Renal cortical epithelial cell (primary cell): ENCODE measurements around the gene MYL3. TPM values are rescaled to one million over a fixed set of nuclear protein-coding genes. Genes with fewer than 3 reads are reported as not detected.
A peak's percentile ranks its signal among the peaks of the same experiment; 100 is the strongest.
"Not testable (repeated sequence)": the region's sequence is repeated elsewhere in the genome, so short reads cannot be mapped to it uniquely, and the experiment has no call there.

Source experiments
- DNase-seq: peaks from one replicate; pipeline ENCODE4 v3.0.0-alpha.2; 2011; ENCODE audit warnings: low read depth
- total RNA-seq: library from RNA; depleted of rRNA; stranded (reverse); fragments of >200 nt; gene quantifications from 2 replicates; pipeline ENCODE4 v1.2.3, GENCODE V29; 2014

Gene MYL3
- total RNA-seq, 1 donor from 2014 or later, result 15.2 TPM

DNA sequence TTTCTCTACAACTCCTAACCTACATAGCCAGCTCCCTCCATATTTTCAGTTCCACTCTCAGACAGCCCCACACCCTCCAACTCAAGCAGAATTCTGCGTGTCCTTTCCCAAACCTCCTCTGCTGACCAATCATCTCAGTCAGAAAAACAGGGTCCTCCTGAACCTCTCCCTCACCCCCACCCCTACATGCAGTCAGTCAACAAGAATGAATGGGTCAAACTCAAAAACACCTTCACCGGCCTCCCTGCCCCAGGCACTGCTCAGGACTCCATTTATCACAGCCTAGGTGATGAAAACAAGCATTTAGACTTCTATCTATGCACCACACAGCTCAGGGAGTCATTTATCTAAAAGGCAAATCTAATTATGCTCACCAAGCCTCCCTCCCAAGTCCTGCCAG is 32.4 kb downstream of the MYL3 start:
- no peak for DNase-seq

- no peak for DNase-seq
Measured at GRCh38 chr3:46829699-46830208, 33.5 kb downstream of the MYL3 start.

- no peak for DNase-seq
Measured at GRCh38 chr3:46825450-46825849, 37.8 kb downstream of the MYL3 start.

GRCh38 chr3:46824211-46824970 is 38.9 kb downstream of the MYL3 start:
- DNase-seq, result no peak

GRCh38 chr3:46823314-46823713 is 39.9 kb downstream of the MYL3 start:
- DNase-seq, result not testable (repeated sequence)

GRCh38 chr3:46821553-46821952 is 41.7 kb downstream of the MYL3 start:
- DNase-seq, result no peak

- no peak for DNase-seq
Measured at GRCh38 chr3:46820852-46821251, 42.4 kb downstream of the MYL3 start.

DNA sequence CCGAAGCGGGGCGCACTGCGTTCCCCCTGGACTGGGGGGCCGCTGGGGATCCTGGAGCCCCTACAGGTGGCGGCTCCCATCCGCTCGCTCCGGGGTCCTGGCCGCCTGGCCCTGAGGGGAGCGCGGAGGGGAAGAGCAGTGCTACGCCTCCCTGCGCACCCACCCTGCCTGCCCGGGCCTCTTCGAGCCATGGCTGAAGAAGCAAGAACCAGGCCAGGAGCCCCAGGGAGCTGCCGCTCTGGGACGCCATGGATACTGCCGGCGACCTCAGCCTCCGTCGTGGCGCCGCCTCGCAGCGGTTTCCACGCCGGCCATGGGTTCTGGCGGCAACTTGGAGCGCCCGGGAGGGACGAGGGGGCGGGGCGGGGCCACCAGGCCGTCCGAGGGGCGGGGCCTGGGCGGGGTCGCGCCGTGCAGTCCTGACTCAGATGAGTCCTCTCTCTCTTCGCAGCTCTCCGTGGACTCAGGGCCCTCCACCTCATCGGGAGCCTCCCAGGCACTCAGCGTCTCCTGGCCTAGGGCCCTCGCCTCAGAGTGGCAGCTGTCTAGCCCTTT is 50.9 kb downstream of the MYL3 start:
- peak; percentile 28 for DNase-seq

- DNase-seq, result no peak
Measured at GRCh38 chr3:46811615-46812236, 51.5 kb downstream of the MYL3 start.

DNA sequence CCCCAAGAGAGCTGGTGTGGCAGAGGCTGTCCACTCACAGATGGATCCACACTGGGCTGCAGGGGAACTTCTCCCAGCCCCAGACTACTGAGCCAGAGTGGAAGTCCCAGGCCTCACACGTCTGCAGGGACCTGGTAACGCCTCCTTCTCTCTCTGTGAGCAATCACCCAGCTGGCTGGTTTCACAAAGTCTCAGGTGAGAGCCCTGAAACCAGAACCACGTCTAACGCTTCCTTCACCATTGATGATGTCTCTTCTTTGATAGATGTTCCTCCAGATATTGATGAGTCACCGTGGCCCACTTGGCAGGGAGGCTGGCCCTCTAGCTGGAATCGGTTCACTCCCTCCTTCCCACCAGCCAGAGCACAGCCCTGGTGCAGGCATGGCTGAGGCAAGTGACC is 54.5 kb downstream of the MYL3 start:
- DNase-seq, result not testable (repeated sequence)

Other genes starting within 250 kb of the MYL3 start
- gene ALS2CL, start 169.8 kb downstream of the MYL3 start, total RNA-seq, result 19.0 and 24.8 TPM in 2 replicates
- gene TMIE, start 162.1 kb downstream of the MYL3 start, total RNA-seq, result 0.25 and 0.35 TPM in 2 replicates
- 0.17 TPM in 1 of 2 replicates, not detected in the other for gene PRSS50, start 145.6 kb downstream of the MYL3 start, total RNA-seq
- gene PTH1R, start 14.3 kb upstream of the MYL3 start, total RNA-seq, result 16.3 and 106 TPM in 2 replicates
- gene CCDC12, start 113.3 kb upstream of the MYL3 start, total RNA-seq, result 22.3 and 26.2 TPM in 2 replicates
- gene NBEAL2, start 116.2 kb upstream of the MYL3 start, total RNA-seq, result 14.2 and 25.6 TPM in 2 replicates